H1 (cell line): ENCODE results near the gene MED6. TPM values are rescaled to one million over a fixed set of nuclear protein-coding genes. Genes with fewer than 3 reads are reported as not detected.

Experiments used
- CTCF ChIA-PET: fragments of 300-600 bp; sonication (Branson Sonifier 250); formaldehyde crosslinking; loops from one replicate; lab custom pipeline; 2021; ENCODE audit not compliant: partially characterized antibody; lab: Charles Lee
- POLR2A ChIA-PET: fragments of 300-600 bp; sonication (Branson Sonifier 250); formaldehyde crosslinking; loops from one replicate; lab custom pipeline; 2021; ENCODE audit warnings: inconsistent platforms; ENCODE audit not compliant: partially characterized antibody; lab: Charles Lee
- DNase-seq, 2 experiments: peaks; one replicate each; pipeline versions ENCODE4 v3.0.0 to v3.0.0-alpha.2; 2010 to 2022; ENCODE audit warnings: low spot score in 2 of 2, low read depth in 1 of 2, mixed read lengths in 1 of 2
- FAIRE-seq: peaks from 2 replicates; lab custom pipeline; 2011; peaks lifted over from hg19 to GRCh38; lab: Jason Lieb, UNC
- H2AFZ ChIP-seq: 2 replicates; pipeline ENCODE4 v1.8.1; 2012; ENCODE audit warnings: low read length, inconsistent platforms
- H2AK5ac ChIP-seq: 2 replicates; pipeline ENCODE4 v1.6.1; 2013; ENCODE audit warnings: low read depth, low read length
- H2BK120ac ChIP-seq: replicated peaks from 2 replicates; pipeline ENCODE3; 2013; ENCODE audit warnings: low read depth, low read length, inconsistent platforms
- H2BK12ac ChIP-seq: 2 replicates; pipeline ENCODE4 v1.6.1; 2013; ENCODE audit warnings: low read depth, low read length
- H2BK15ac ChIP-seq: 2 replicates; pipeline ENCODE4 v1.6.1; 2013; ENCODE audit warnings: low read length
- H2BK20ac ChIP-seq: 2 replicates; pipeline ENCODE4 v1.6.1; 2013; ENCODE audit warnings: low read length
- H2BK5ac ChIP-seq: 2 replicates; pipeline ENCODE4 v1.6.1; 2013; ENCODE audit warnings: low read depth, low read length
- H3K14ac ChIP-seq: 2 replicates; pipeline ENCODE4 v1.6.1; 2013; ENCODE audit warnings: inconsistent platforms; ENCODE audit not compliant: insufficient read length
- H3K18ac ChIP-seq: 2 replicates; pipeline ENCODE4 v1.6.1; 2013; ENCODE audit warnings: low read length; ENCODE audit errors: extremely low read depth
- H3K23ac ChIP-seq: 2 replicates; pipeline ENCODE4 v1.6.1; 2013; ENCODE audit warnings: inconsistent platforms; ENCODE audit not compliant: insufficient read length
- H3K23me2 ChIP-seq: 2 replicates; pipeline ENCODE4 v1.6.1; 2013; ENCODE audit warnings: low read depth, low read length
- H3K27ac ChIP-seq: 2 replicates; pipeline ENCODE4 v1.6.1; 2011; ENCODE audit warnings: low read depth, low read length, inconsistent platforms
- H3K27me3 ChIP-seq, 4 experiments: replicated peaks in 1 of 4; 1 replicate in 1 of 4; 2 replicates in 3 of 4; pipeline versions ENCODE4 v1.6.1 to v1.8.1; 2011 to 2013; ENCODE audit warnings: low read length in 3 of 4, mild to moderate bottlenecking in 3 of 4, inconsistent platforms in 2 of 4, mixed read lengths in 2 of 4, moderate library complexity in 1 of 4; ENCODE audit not compliant: control insufficient read depth in 3 of 4, insufficient read depth in 3 of 4; ENCODE audit errors: extremely low read depth in 1 of 4
- H3K36me3 ChIP-seq, 4 experiments: 2 replicates each; pipeline versions ENCODE4 v1.6.1 to v1.8.1; 2011 to 2013; ENCODE audit warnings: mild to moderate bottlenecking in 4 of 4, low read length in 3 of 4, moderate library complexity in 2 of 4, control low read depth in 1 of 4, inconsistent platforms in 1 of 4; ENCODE audit not compliant: insufficient read depth in 4 of 4, control insufficient read depth in 2 of 4
- H3K4ac ChIP-seq: replicated peaks from 2 replicates; pipeline ENCODE3; 2013; ENCODE audit warnings: low read length, low read depth, mixed read lengths, inconsistent platforms; ENCODE audit not compliant: insufficient read length
- H3K4me1 ChIP-seq, 4 experiments: replicated peaks in 1 of 4; 1 replicate in 1 of 4; 2 replicates in 3 of 4; pipeline versions ENCODE4 v1.6.1 to v1.8.1; 2011 to 2013; ENCODE audit warnings: low read length in 3 of 4, inconsistent platforms in 2 of 4, mixed read lengths in 1 of 4; ENCODE audit not compliant: insufficient read depth in 4 of 4, control insufficient read depth in 3 of 4
- H3K4me2 ChIP-seq, 2 experiments: 2 replicates each; pipeline versions ENCODE4 v1.6.1 to v1.8.1; 2011 to 2013; ENCODE audit warnings: low read depth in 2 of 2, low read length in 2 of 2, control low read depth in 1 of 2, inconsistent platforms in 1 of 2, mild to moderate bottlenecking in 1 of 2; ENCODE audit not compliant: insufficient read depth in 1 of 2
- H3K4me3 ChIP-seq, 4 experiments: fragments of 200-600, 300-600 bp in 1 of 4; sonication (generic), shearing (Covaris generic), sonication (Bioruptor Twin) in 1 of 4; 2 replicates each; pipeline versions ENCODE4 v1.5.1 to v1.8.1; 2011 to 2016; ENCODE audit warnings: low read length in 4 of 4, low read depth in 3 of 4, control low read depth in 2 of 4, inconsistent platforms in 2 of 4, mild to moderate bottlenecking in 2 of 4, mixed read lengths in 1 of 4, moderate library complexity in 1 of 4; ENCODE audit not compliant: insufficient read depth in 2 of 4; ENCODE audit errors: extremely low read depth in 1 of 4
- H3K56ac ChIP-seq: replicated peaks from 2 replicates; pipeline ENCODE3; 2013; ENCODE audit warnings: low read depth, mild to moderate bottlenecking, mixed read lengths, low read length, inconsistent platforms; ENCODE audit not compliant: insufficient read length
- H3K79me1 ChIP-seq: 2 replicates; pipeline ENCODE4 v1.6.1; 2013; ENCODE audit warnings: low read depth, low read length, control low read depth
- H3K79me2 ChIP-seq, 2 experiments: 2 replicates each; pipeline versions ENCODE4 v1.6.1 to v1.8.1; 2012 to 2013; ENCODE audit warnings: low read length in 2 of 2, mild to moderate bottlenecking in 2 of 2, inconsistent platforms in 1 of 2; ENCODE audit not compliant: insufficient read depth in 2 of 2, control insufficient read depth in 1 of 2
- H3K9ac ChIP-seq, 4 experiments: replicated peaks in 1 of 4; 1 replicate in 1 of 4; 2 replicates in 3 of 4; pipeline versions ENCODE4 v1.6.1 to v1.8.1; 2011 to 2013; ENCODE audit warnings: low read depth in 3 of 4, low read length in 3 of 4, control low read depth in 2 of 4, mild to moderate bottlenecking in 2 of 4, moderate library complexity in 2 of 4, inconsistent platforms in 1 of 4; ENCODE audit errors: extremely low read depth in 1 of 4
- H3K9me3 ChIP-seq, 2 experiments: 2 replicates each; pipeline versions ENCODE4 v1.6.1 to v1.8.1; 2012 to 2013; ENCODE audit warnings: mild to moderate bottlenecking in 2 of 2, moderate library complexity in 2 of 2, control low read depth in 1 of 2, inconsistent platforms in 1 of 2, low read depth in 1 of 2, low read length in 1 of 2, mixed read lengths in 1 of 2; ENCODE audit not compliant: insufficient read depth in 2 of 2
- H4K20me1 ChIP-seq, 2 experiments: replicated peaks in 1 of 2; 2 replicates each; pipeline versions ENCODE3 to v1.8.1; 2011 to 2013; ENCODE audit warnings: inconsistent platforms in 2 of 2, low read length in 2 of 2, mild to moderate bottlenecking in 1 of 2; ENCODE audit not compliant: insufficient read depth in 2 of 2, control insufficient read depth in 1 of 2
- H4K5ac ChIP-seq: 2 replicates; pipeline ENCODE4 v1.6.1; 2013; ENCODE audit warnings: low read length, low read depth, mixed read lengths, inconsistent platforms; ENCODE audit not compliant: insufficient read length
- H4K8ac ChIP-seq: 2 replicates; pipeline ENCODE4 v1.8.0; 2013; ENCODE audit warnings: mild to moderate bottlenecking, moderate library complexity, low read length, inconsistent platforms; ENCODE audit not compliant: insufficient read depth; ENCODE audit errors: extremely low read depth
- H4K91ac ChIP-seq: replicated peaks from 2 replicates; pipeline ENCODE3; 2013; ENCODE audit warnings: low read length, mixed read lengths, inconsistent platforms; ENCODE audit not compliant: insufficient read length
- ASH2L ChIP-seq: fragments of 200-600, 300-600 bp; sonication (generic); IDR thresholded peaks from one replicate; pipeline ENCODE4 v1.7.1; 2017; ENCODE audit warnings: low read length
- ATF3 ChIP-seq: IDR thresholded peaks from 2 replicates; pipeline ENCODE4 v1.6.1; 2011; ENCODE audit warnings: low read depth, mild to moderate bottlenecking, low read length; ENCODE audit not compliant: insufficient read depth
- BCL11A ChIP-seq, 2 experiments: IDR thresholded peaks; one replicate each; pipeline ENCODE4 v1.6.1; 2011; ENCODE audit warnings: low read depth in 2 of 2, low read length in 2 of 2, mild to moderate bottlenecking in 2 of 2
- BRCA1 ChIP-seq: IDR thresholded peaks from 2 replicates; pipeline ENCODE4 v1.6.1; 2012; ENCODE audit warnings: low read depth, low read length, improper control_type of control experiment
- CBX5 ChIP-seq: fragments of 300-800, 300-1000 bp; sonication (generic); IDR thresholded peaks from 2 replicates; pipeline ENCODE4 v1.7.1; 2016; ENCODE audit warnings: antibody characterized with exemption, low read length, low read depth
- CEBPB ChIP-seq: IDR thresholded peaks from 2 replicates; pipeline ENCODE4 v1.6.1; 2012; ENCODE audit warnings: low read depth, low read length
- CREB1 ChIP-seq: IDR thresholded peaks from 2 replicates; pipeline ENCODE4 v1.6.1; 2012; ENCODE audit warnings: inconsistent platforms
- GABPA ChIP-seq: IDR thresholded peaks from 2 replicates; pipeline ENCODE4 v1.6.1; 2011; ENCODE audit warnings: mild to moderate bottlenecking, low read length, moderate library complexity, borderline replicate concordance; ENCODE audit not compliant: insufficient read depth
- JUN ChIP-seq: IDR thresholded peaks from 2 replicates; pipeline ENCODE4 v1.6.1; 2011; ENCODE audit warnings: low read depth, mild to moderate bottlenecking, improper control_type of control experiment, low read length
- RAD21 ChIP-seq, 2 experiments: IDR thresholded peaks in 1 of 2; conservative IDR thresholded peaks in 1 of 2; 2 replicates each; pipeline ENCODE4 v1.6.1; 2011; ENCODE audit warnings: low read depth in 2 of 2, low read length in 2 of 2, improper control_type of control experiment in 1 of 2, inconsistent platforms in 1 of 2, mild to moderate bottlenecking in 1 of 2, moderate library complexity in 1 of 2
- RXRA ChIP-seq: IDR thresholded peaks from 2 replicates; pipeline ENCODE4 v1.6.1; 2011; ENCODE audit warnings: low read depth, mild to moderate bottlenecking, low read length, moderate library complexity; ENCODE audit not compliant: insufficient read depth
- SAP30 ChIP-seq: fragments of 300-600 bp; sonication (generic); IDR thresholded peaks from 2 replicates; pipeline ENCODE4 v1.7.1; 2012; ENCODE audit warnings: low read length, moderate library complexity, mild to moderate bottlenecking, inconsistent platforms; ENCODE audit not compliant: insufficient read depth, insufficient replicate concordance
- SP2 ChIP-seq: IDR thresholded peaks from 2 replicates; pipeline ENCODE4 v1.6.1; 2012; ENCODE audit warnings: mild to moderate bottlenecking, low read length, inconsistent platforms
- SUZ12 ChIP-seq: fragments of 200-600 bp; sonication (generic); IDR thresholded peaks from 2 replicates; pipeline ENCODE4 v1.6.1; 2012; ENCODE audit warnings: mild to moderate bottlenecking, inconsistent platforms, low read length, moderate library complexity, mixed read lengths
- ZNF274 ChIP-seq: IDR thresholded peaks from 2 replicates; pipeline ENCODE4 v1.7.0; 2012; ENCODE audit warnings: low read length, borderline replicate concordance; ENCODE audit errors: extremely low read depth
- polyA plus RNA-seq, 7 experiments: library from polyadenylated mRNA; depleted of rRNA in 3 of 7; stranded (reverse) in 5 of 7; unstranded in 2 of 7; fragments of >200 nt in 5 of 7; fragments of 200-250 nt in 2 of 7; gene quantifications; 1 replicate in 5 of 7; 2 replicates in 1 of 7; 4 replicates in 1 of 7; pipeline versions ENCODE4 v1.2.1 to v1.2.3, GENCODE V29; 2011 to 2013; ENCODE audit warnings: missing spikeins in 2 of 7, mixed read lengths in 2 of 7
- total RNA-seq: library from RNA; stranded (reverse); fragmentation: NEBNext Ultra II Directional; extraction: Animal tissue kit (Norgen Biotek cat#: 25700); gene quantifications from 2 replicates; pipeline ENCODE4 v1.2.1, GENCODE V29; 2021

Gene MED6
- total and polyA plus RNA-seq, 2 of the 8 experiments (the other 6 are each of a cell fraction or from before 2014, with no cell fraction given): 33.1 to 39.7 TPM

GRCh38 chr14:70619708-70620107 is 19.3 kb upstream of the MED6 start:
- Histone ChIP-seq H3K27me3 (no peaks in the 10 kb centered on the region), H2BK120ac (no peak overlapping the region), H3K14ac (no peak overlapping the region), H2AK5ac (no peak overlapping the region), H3K4me3 (no peak overlapping the region), H2BK15ac (no peak overlapping the region), H3K23me2 (no peaks in the 10 kb centered on the region), H3K9me3 (0 out of 4 replicates have a peak, but pooled peaks cover 0 to 4% of the 10 kb centered on the region in 2 experiments), H3K79me1 (no peaks in the 10 kb centered on the region), H3K36me3 (no peaks in the 10 kb centered on the region), H3K79me2 (no peaks in the 10 kb centered on the region), H2BK12ac (no peak overlapping the region), H4K91ac (no peak overlapping the region), H2BK20ac (no peak overlapping the region), H3K56ac (no peak overlapping the region), H3K23ac (no peak overlapping the region), H2AFZ (no peak overlapping the region), H3K9ac (no peak overlapping the region), H3K4me1 (no peaks in the 10 kb centered on the region), H4K20me1 (no peaks in the 10 kb centered on the region), H4K5ac (no peak overlapping the region), H3K27ac (no peak overlapping the region), H2BK5ac (no peak overlapping the region), H3K4me2 (no peak overlapping the region), H3K4ac (no peak overlapping the region), H3K18ac (no peak overlapping the region), H4K8ac (no peak overlapping the region)
- ChIA-PET CTCF (interaction anchor here (0.7 to 12.5 kb wide), 6 partner anchors 21 to 227 kb away, joined by 3 to 154 read pairs (median 3); no protein-coding TSS in a partner anchor), POLR2A (interaction anchor here (0.6 to 1.2 kb wide), 2 partner anchors 66 to 189 kb away, joined by 3 read pairs; partner anchors contain the start of gene MAP3K9)
- no peak for DNase-seq
- FAIRE-seq: no peak
- TF ChIP-seq ZNF274 (no peak), ASH2L (no peak), BCL11A (IDR thresholded peaks at IDR 0.05; ENCODE audit: low read depth in 2 of 2, low read length in 2 of 2) (no peak), RXRA (no peak), SUZ12 (no peak), BRCA1 (no peak), ATF3 (no peak), SAP30 (no peak), RAD21 (IDR thresholded peaks at IDR 0.05 in 1 of 2, conservative IDR thresholded peaks at IDR 0.05 in 1 of 2; ENCODE audit: low read depth in 2 of 2, low read length in 2 of 2) (no peak), CBX5 (no peak), CEBPB (no peak), CREB1 (no peak), SP2 (no peak), JUN (no peak), GABPA (no peak)
